LNCaP clone FGC (cell line): ENCODE measurements around the gene LHX2.

Experiments
- DNase-seq: peaks from one replicate; pipeline ENCODE4 v3.0.0-alpha.2; 2011; ENCODE audit warnings: low read depth
- H3K4me3 ChIP-seq: 2 replicates; pipeline ENCODE4 v1.5.1; 2011; ENCODE audit warnings: mild to moderate bottlenecking, low read depth, low read length, control low read depth
- TF ChIP-seq, protein P1 (sequence below): IDR thresholded peaks from 2 replicates; pipeline ENCODE4 v1.5.1; 2012; ENCODE audit warnings: mild to moderate bottlenecking; ENCODE audit not compliant: control insufficient read depth, insufficient read depth; ENCODE audit errors: extremely low read depth

Gene LHX2

DNA sequence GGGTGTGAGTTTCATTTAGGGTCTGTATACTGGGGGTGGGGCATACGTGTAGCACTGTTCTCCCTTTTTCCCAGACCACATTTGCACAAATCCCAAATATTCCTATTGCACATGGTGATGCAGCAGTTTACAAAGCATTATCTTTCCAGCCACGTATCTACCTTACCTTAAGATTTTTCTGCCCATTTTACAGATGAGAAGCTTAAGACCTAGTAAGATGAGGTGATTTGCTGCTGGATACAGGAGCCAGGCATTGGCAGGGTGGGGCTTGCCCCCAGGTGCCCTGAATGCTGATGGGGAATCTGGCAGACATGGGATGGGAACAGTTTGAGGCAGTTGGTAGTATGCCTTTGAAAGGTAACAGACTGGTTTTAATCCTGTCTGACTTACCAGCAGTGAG is 12.5 kb downstream of the LHX2 start:
- H3K4me3 ChIP-seq = no peak overlapping the region
- TF ChIP-seq, protein P1, sequence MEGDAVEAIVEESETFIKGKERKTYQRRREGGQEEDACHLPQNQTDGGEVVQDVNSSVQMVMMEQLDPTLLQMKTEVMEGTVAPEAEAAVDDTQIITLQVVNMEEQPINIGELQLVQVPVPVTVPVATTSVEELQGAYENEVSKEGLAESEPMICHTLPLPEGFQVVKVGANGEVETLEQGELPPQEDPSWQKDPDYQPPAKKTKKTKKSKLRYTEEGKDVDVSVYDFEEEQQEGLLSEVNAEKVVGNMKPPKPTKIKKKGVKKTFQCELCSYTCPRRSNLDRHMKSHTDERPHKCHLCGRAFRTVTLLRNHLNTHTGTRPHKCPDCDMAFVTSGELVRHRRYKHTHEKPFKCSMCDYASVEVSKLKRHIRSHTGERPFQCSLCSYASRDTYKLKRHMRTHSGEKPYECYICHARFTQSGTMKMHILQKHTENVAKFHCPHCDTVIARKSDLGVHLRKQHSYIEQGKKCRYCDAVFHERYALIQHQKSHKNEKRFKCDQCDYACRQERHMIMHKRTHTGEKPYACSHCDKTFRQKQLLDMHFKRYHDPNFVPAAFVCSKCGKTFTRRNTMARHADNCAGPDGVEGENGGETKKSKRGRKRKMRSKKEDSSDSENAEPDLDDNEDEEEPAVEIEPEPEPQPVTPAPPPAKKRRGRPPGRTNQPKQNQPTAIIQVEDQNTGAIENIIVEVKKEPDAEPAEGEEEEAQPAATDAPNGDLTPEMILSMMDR = no peak

DNA sequence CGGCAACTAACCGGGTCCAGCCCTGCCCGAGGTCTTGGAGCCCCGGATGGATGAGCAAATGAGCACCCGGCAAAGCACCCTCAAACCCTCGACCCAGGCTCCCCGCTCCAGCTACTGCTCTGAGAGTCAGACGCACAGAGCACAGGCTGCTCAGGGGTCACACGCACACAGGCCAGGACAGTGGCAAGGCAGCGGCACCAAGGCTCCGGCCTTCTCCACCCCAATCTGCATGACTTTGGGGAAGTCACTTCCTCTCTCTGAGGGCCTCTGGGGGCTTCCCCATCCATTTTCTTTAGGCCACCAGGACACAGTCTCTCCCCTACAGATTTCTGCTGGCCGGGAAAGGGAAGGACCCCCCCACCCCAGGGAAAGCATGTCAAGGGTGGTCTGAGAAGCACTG is 18.0 kb downstream of the LHX2 start:
- DNase-seq = no peak
- TF ChIP-seq, protein P1 = no peak
- no peak overlapping the region for H3K4me3 ChIP-seq

More for the DNA sequence above, 12.5 kb downstream of the LHX2 start:
- no peak for DNase-seq

DNA sequence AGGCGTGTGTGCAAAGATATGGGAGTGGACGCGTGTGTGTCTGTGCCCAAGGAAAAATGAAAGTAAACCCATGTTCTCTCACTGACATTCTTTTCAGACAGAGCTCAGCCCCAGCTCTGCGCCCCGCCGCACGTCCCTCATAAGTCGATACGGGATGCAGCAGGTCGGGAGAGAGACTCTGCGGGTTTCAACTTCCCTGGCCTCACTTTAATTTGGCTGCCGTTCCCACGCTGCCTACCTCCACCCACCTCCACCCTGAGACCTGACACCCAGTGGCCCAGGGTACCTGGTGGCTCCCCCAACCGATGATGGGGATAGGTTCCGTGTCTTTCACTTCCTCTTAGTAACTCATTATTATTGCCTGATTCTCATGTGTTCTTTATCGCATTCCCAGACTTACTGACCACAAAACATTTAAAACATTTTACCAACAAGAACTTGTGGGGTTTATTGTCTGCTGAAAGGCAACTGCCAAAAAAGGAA is 19.4 kb downstream of the LHX2 start:
- DNase-seq = no peak
- TF ChIP-seq, protein P1 = no peak
- no peak overlapping the region for H3K4me3 ChIP-seq

DNA sequence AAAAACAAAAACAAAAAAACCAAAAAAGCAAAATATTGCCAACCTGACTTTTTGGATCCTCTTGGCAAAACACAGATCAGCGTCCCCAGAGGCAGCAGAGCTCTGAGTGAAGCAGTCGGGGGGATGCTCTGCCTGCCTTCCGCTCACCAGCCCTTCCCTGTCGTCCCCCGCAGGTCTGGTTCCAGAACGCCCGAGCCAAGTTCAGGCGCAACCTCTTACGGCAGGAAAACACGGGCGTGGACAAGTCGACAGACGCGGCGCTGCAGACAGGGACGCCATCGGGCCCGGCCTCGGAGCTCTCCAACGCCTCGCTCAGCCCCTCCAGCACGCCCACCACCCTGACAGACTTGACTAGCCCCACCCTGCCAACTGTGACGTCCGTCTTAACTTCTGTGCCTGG is 20.7 kb downstream of the LHX2 start:
- DNase-seq = no peak
- TF ChIP-seq, protein P1 = no peak
- H3K4me3 ChIP-seq = no peak overlapping the region

DNA sequence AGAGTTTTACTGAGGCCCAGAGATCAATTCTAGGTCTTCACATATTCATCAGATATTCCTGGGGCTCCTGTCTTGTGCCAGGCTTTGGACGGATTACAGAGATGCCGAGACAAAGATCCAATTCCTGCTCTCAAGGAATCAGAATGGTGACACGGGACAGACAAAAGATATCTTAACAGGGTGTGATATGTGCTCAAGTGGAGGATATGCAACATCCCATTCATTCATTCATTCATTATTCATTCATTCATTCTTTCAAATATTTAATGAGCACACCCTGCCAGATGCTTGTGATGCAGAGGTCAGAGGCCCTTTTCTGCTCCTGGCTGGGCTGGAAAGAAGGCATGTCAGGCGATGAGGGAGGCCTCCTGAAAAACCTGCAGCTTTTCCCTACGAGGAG is 21.8 kb downstream of the LHX2 start:
- TF ChIP-seq, protein P1 = no peak
- H3K4me3 ChIP-seq = no peak overlapping the region

DNA sequence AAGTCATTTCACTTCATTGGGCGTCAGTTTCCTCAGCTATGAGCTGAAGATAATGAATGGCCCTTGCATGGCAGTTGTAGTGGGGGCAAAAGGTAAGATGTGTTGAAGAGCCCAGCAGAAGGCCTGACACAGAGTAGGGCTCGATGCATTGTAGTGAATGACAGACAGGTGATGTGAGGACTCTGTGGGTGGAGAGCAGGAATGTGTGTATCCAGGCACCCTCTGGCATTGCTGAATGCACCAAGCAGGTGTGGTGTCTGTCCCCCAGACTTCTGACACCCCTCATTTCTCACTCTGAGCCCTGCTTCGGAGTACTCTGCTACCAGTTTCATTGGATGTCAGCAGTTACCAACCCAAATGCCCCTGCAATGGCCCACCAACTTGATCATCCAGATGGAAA is 22.4 kb downstream of the LHX2 start:
- no peak overlapping the region for H3K4me3 ChIP-seq
- TF ChIP-seq, protein P1 = no peak
- DNase-seq = no peak

More for the DNA sequence above, 21.8 kb downstream of the LHX2 start:
- no peak for DNase-seq

DNA sequence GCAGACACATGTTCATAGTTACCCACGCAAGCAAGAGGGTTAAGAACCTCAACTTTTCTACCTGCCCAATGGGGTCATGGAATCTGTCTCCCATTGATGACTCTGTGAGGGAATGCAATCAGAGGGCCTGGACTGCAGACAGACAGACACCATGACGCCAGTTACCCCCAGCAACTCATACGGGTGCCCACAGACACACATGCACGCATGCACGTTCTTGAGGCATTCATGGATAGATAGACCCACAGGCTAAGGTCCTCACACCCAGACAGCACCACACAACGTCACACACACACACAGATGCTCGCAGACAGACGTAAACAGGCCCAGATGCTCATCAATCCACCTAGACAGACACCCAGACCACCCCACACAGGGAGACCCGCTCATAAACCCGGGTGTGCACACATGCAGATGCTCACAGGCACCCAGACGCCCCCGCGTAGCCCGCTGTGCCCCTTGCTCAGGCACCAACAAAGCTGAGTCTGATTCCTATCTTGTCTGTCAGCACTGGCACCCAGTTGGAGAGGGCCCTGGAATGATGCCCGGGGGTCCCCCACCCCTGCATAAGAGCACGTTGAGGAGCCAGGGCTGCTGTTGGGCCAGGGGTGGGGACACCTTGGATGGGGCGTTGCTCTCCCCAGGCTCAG is 23.6 kb downstream of the LHX2 start:
- H3K4me3 ChIP-seq = no peak overlapping the region
- TF ChIP-seq, protein P1 = no peak
- no peak for DNase-seq
